ENCODE measurements around the gene CYTH1.
"Not testable (repeated sequence)": the region's sequence is repeated elsewhere in the genome, so short reads cannot be mapped to it uniquely, and the experiment has no call there.

The CYTH1 gene

DNA sequence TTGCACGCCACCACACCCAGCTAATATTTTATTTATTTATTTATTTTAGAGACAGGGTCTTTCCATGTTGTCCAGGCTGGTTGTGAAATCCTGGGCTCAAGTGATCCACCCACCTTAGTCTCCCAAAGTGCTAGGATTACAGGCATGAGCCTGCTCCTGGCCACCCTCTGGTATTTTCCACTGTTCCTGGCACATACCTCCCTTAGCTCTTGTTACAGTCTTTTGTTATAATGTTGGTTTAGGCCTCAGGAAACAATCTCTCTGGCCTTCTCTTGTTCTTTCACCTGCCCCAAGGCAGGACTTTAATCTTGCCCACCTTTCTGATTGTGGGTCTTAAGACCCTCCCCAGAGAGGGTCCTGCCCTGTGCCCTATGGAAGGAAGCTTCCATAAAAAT lies 3.6 kb upstream of the CYTH1 start:
- no peaks in the 10 kb centered on the region for H3K9me3 ChIP-seq (ENCODE audit: insufficient read depth, low read length)

DNA sequence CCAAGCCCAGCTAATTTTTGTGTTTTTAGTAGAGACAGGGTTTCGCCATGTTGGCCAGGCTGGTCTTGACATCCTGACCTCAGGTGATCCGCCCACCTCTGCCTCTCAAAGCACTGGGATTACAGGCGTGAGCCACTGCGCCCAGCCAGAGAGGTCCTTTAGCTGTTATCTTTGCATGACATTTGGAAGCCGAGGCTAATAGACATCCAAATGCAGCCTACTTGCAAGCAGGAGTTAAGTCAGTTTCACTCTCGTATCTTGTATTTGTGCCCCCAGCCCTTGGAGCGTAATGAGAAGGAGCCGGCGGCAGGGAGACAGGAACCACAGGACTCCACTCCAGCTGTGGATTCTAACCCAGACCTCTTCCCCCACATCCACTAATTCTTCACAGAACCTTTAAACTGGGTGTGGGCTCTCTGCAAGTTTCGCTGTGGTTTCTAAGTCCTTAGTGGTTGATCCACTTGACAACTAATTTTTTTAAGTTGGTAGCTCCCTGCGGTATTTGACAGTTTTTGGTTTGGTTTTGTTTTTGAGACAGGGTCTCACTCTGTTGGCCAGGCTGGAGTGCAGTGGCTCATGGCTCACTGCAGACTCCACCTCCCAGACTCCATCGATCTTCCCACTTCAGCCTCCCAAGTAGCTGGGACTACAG lies 3.1 kb upstream of the CYTH1 start:
- H3K9me3 ChIP-seq (ENCODE audit: insufficient read depth, low read length): no peaks in the 10 kb centered on the region
- DNase-seq (ENCODE audit: low read depth, low spot score): no peak
- no peak for TF ChIP-seq ZNF274 (IDR thresholded peaks at IDR 0.05; ENCODE audit: low read depth, low read length)
- H3K4me3 ChIP-seq (ENCODE audit: insufficient read length, low read depth): no peak overlapping the region
- no peak overlapping the region for H3K9ac ChIP-seq (ENCODE audit: insufficient read length, low read depth)
- H3K27me3 ChIP-seq (ENCODE audit: insufficient read depth, insufficient read length): no peaks in the 10 kb centered on the region
- peaks cover 13% of the 10 kb centered on the region for H3K4me1 ChIP-seq (ENCODE audit: insufficient read depth, insufficient read length)
- H3K36me3 ChIP-seq (ENCODE audit: insufficient read depth, insufficient read length, low read length): peaks cover 5% of the 10 kb centered on the region

More for the DNA sequence above, 3.6 kb upstream of the CYTH1 start:
- H3K4me3 ChIP-seq (ENCODE audit: insufficient read length, low read depth): no peak overlapping the region
- peaks cover 10% of the 10 kb centered on the region for H3K4me1 ChIP-seq (ENCODE audit: insufficient read depth, insufficient read length)
- H3K27me3 ChIP-seq (ENCODE audit: insufficient read depth, insufficient read length): no peaks in the 10 kb centered on the region
- TF ChIP-seq YY1 (IDR thresholded peaks at IDR 0.05; ENCODE audit: insufficient read depth, insufficient read length): no peak
- TF ChIP-seq SUZ12 (IDR thresholded peaks at IDR 0.05; ENCODE audit: extremely low read depth, insufficient read depth, insufficient read length): no peak
- TF ChIP-seq ZNF274 (IDR thresholded peaks at IDR 0.05; ENCODE audit: low read depth, low read length): no peak
- peaks cover 7% of the 10 kb centered on the region for H3K36me3 ChIP-seq (ENCODE audit: insufficient read depth, insufficient read length, low read length)
- no peak for DNase-seq (ENCODE audit: low read depth, low spot score)
- H3K9ac ChIP-seq (ENCODE audit: insufficient read length, low read depth): no peak overlapping the region

DNA sequence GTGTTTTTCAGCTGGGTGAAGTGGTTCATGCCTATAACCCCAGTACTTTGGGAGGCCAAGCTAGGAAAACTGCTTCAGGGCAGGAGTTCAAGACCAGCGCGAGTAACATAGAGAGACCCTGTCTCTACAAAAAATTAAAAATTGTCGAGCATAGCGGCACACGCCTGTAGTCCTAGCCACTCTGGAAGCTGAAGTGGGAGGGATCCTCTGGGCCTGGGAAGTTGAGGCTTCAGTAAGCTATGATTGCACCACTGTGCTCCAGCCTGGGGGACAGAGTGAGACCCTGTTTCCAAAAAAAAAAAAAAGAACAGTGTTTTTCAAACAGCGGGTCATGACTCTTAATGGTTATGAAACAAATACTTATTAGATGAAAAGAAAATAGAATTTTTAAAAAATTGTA lies 2.3 kb upstream of the CYTH1 start:
- Histone ChIP-seq H3K27me3 (ENCODE audit: insufficient read depth, insufficient read length) (no peaks in the 10 kb centered on the region), H3K4me3 (ENCODE audit: insufficient read length, low read depth) (no peak overlapping the region), H3K9me3 (ENCODE audit: insufficient read depth, low read length) (no peaks in the 10 kb centered on the region), H3K36me3 (ENCODE audit: insufficient read depth, insufficient read length, low read length) (peaks cover 5% of the 10 kb centered on the region), H3K9ac (ENCODE audit: insufficient read length, low read depth) (no peak overlapping the region), H3K4me1 (ENCODE audit: insufficient read depth, insufficient read length) (peaks cover 11% of the 10 kb centered on the region)
- TF ChIP-seq SUZ12 (IDR thresholded peaks at IDR 0.05; ENCODE audit: extremely low read depth, insufficient read depth, insufficient read length): no peak
- TF ChIP-seq YY1 (IDR thresholded peaks at IDR 0.05; ENCODE audit: insufficient read depth, insufficient read length): no peak
- no peak for TF ChIP-seq ZNF274 (IDR thresholded peaks at IDR 0.05; ENCODE audit: low read depth, low read length)
- no peak for DNase-seq (ENCODE audit: low read depth, low spot score)

DNA sequence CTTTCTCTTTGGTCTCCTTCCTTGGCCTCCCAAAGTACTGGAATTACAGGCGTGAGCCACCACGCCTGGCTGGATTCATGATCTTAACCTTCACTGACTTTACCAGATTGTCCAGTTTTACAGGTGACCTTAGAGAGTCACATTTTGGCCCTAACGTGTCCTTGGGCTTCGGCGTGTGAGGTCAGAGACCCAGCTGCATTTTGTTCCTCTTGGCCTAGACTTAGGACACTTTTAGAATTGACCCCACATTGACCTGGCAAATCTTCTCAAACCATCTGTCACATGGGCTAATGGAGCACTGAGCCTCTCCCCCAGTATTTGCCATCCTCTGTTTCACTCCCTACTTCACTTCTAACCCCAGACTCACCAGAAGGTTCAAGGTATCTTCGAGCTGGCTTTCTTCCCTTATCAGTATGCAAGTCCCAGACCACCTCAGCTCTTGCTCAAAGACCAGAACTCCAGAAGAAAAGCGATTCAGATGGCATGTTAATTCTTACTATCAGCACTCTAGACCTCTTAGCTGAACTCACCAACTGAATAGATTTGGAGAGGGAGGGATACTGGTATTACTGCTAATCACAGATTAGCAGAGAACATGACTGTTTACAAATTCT lies 1.7 kb upstream of the CYTH1 start:
- Histone ChIP-seq H3K36me3 (ENCODE audit: insufficient read depth, insufficient read length, low read length) (peaks cover 5% of the 10 kb centered on the region), H3K27me3 (ENCODE audit: insufficient read depth, insufficient read length) (no peaks in the 10 kb centered on the region), H3K4me1 (ENCODE audit: insufficient read depth, insufficient read length) (peaks cover 11% of the 10 kb centered on the region), H3K4me3 (ENCODE audit: insufficient read length, low read depth) (no peak overlapping the region), H3K9ac (ENCODE audit: insufficient read length, low read depth) (no peak overlapping the region), H3K9me3 (ENCODE audit: insufficient read depth, low read length) (no peaks in the 10 kb centered on the region)
- TF ChIP-seq YY1 (IDR thresholded peaks at IDR 0.05; ENCODE audit: insufficient read depth, insufficient read length) (no peak), SUZ12 (IDR thresholded peaks at IDR 0.05; ENCODE audit: extremely low read depth, insufficient read depth, insufficient read length) (no peak), ZNF274 (IDR thresholded peaks at IDR 0.05; ENCODE audit: low read depth, low read length) (no peak)
- no peak for DNase-seq (ENCODE audit: low read depth, low spot score)

DNA sequence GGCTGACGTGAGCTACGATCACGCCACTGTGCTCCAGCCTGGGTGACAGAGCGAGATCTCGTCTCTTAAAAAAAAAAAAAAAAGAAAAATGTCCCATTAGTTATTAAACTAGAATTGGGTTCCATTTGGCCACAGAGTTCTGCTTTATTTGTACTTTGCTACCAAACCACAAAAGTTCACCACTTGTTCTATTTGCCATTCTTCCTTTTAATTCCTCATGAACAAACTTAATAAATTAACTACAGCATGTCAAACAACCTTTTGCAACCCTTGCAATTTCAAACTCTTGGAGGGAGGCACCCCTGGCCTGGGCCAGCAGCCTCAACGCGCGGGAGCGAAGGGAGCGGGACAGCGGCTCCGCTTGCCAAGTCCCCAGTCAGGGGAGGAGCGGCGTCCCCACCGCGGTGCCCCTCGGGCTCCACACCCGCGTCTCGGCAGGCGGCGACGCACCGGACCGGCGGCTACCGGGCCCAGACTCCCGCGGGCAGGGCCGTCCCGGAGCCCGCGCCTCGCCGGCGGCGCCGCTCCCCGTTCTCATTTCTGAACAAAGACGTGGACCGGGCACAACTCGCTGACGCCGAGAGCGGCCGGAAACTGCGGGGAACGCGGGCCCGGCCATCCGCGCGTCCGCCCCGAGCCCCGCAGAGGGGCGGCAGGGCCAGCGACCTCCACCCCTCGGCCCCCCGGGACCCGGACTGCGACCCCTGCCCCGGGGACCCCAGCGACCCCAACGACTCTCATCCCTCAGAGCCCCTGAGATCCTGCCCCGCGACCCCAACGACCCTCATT lies 775 bp downstream of the CYTH1 start:
- H3K9ac ChIP-seq (ENCODE audit: insufficient read length, low read depth): peak overlapping the region; percentile 88
- TF ChIP-seq YY1 (IDR thresholded peaks at IDR 0.05; ENCODE audit: insufficient read depth, insufficient read length) (no peak), SUZ12 (IDR thresholded peaks at IDR 0.05; ENCODE audit: extremely low read depth, insufficient read depth, insufficient read length) (no peak), ZNF274 (IDR thresholded peaks at IDR 0.05; ENCODE audit: low read depth, low read length) (no peak)
- peaks cover 7% of the 10 kb centered on the region for H3K4me1 ChIP-seq (ENCODE audit: insufficient read depth, insufficient read length)
- DNase-seq (ENCODE audit: low read depth, low spot score): no peak
- H3K27me3 ChIP-seq (ENCODE audit: insufficient read depth, insufficient read length): no peaks in the 10 kb centered on the region
- H3K9me3 ChIP-seq (ENCODE audit: insufficient read depth, low read length): no peaks in the 10 kb centered on the region
- H3K4me3 ChIP-seq (ENCODE audit: insufficient read length, low read depth): peak overlapping the region; percentile 78
- H3K36me3 ChIP-seq (ENCODE audit: insufficient read depth, insufficient read length, low read length): no peaks in the 10 kb centered on the region

DNA sequence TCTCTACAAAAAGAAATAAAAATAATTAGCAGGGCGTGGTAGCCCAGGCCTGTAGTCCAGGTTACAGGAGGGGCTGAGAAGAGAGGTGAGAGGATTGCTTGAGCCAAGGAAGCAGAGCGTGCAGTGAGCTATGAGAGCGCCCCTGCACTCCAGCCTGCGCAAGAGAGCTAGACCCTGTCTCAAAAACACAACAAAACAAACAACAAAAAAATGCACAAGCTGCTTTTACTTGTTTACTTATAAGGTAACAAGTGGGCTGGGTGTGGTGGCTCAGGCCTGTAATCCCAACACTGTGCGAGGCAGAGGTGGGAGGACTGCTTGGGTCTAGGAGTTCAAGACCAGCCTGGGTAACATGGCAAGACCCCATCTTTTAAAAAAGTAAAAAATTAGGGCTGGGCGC lies 1.7 kb downstream of the CYTH1 start:
- no peaks in the 10 kb centered on the region for H3K9me3 ChIP-seq (ENCODE audit: insufficient read depth, low read length)
- H3K36me3 ChIP-seq (ENCODE audit: insufficient read depth, insufficient read length, low read length): no peaks in the 10 kb centered on the region
- H3K27me3 ChIP-seq (ENCODE audit: insufficient read depth, insufficient read length): no peaks in the 10 kb centered on the region
- TF ChIP-seq YY1 (IDR thresholded peaks at IDR 0.05; ENCODE audit: insufficient read depth, insufficient read length): no peak
- no peak for TF ChIP-seq ZNF274 (IDR thresholded peaks at IDR 0.05; ENCODE audit: low read depth, low read length)
- TF ChIP-seq SUZ12 (IDR thresholded peaks at IDR 0.05; ENCODE audit: extremely low read depth, insufficient read depth, insufficient read length): no peak
- H3K4me3 ChIP-seq (ENCODE audit: insufficient read length, low read depth): no peak overlapping the region
- no peak for DNase-seq (ENCODE audit: low read depth, low spot score)
- peaks cover 7% of the 10 kb centered on the region for H3K4me1 ChIP-seq (ENCODE audit: insufficient read depth, insufficient read length)
- H3K9ac ChIP-seq (ENCODE audit: insufficient read length, low read depth): peak overlapping the region; percentile 32

DNA sequence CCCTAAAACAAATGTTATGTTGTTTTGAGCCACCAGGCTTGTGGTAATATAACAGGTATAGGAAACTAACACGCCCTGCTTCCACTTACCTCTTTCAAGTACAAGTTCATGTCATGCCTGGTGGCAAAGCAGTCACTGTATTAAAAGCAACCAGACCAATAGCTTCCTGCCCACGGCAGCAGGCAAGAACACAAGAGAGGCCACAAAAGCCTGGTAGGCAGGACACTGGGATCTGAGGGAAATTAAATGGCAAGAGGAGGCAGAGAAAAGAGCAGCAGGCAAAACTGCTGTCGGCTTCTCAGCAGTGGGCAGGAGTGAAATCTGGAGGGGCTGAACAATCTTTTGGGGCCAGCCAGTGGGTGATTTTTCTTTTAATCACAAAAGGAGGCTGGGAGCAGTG lies 2.2 kb downstream of the CYTH1 start:
- peak overlapping the region; percentile 32 for H3K9ac ChIP-seq (ENCODE audit: insufficient read length, low read depth)
- H3K9me3 ChIP-seq (ENCODE audit: insufficient read depth, low read length): no peaks in the 10 kb centered on the region
- H3K4me1 ChIP-seq (ENCODE audit: insufficient read depth, insufficient read length): peaks cover 7% of the 10 kb centered on the region
- TF ChIP-seq YY1 (IDR thresholded peaks at IDR 0.05; ENCODE audit: insufficient read depth, insufficient read length) (no peak), SUZ12 (IDR thresholded peaks at IDR 0.05; ENCODE audit: extremely low read depth, insufficient read depth, insufficient read length) (no peak), ZNF274 (IDR thresholded peaks at IDR 0.05; ENCODE audit: low read depth, low read length) (no peak)
- DNase-seq (ENCODE audit: low read depth, low spot score): no peak
- no peaks in the 10 kb centered on the region for H3K36me3 ChIP-seq (ENCODE audit: insufficient read depth, insufficient read length, low read length)
- H3K4me3 ChIP-seq (ENCODE audit: insufficient read length, low read depth): no peak overlapping the region
- H3K27me3 ChIP-seq (ENCODE audit: insufficient read depth, insufficient read length): no peaks in the 10 kb centered on the region

DNA sequence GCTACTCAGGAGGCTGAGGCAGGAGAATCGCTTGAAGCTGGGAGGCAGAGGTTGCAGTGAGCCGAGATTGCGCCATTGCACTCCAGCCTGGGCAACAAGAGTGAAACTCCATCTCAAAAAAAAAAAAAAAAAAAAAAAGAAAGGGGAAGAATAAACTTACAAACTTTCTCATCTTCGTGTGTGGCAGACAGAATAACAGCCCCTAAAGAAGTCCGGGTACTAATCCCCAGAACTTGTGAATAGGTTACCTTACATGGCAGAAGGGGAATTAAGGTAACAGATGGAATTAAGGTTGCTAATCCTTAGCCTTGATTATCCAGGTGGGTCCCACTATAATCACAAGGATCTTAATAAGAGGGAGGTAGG lies 2.8 kb downstream of the CYTH1 start:
- not testable (repeated sequence) for H3K9me3 ChIP-seq (ENCODE audit: insufficient read depth, low read length); H3K27me3 ChIP-seq (ENCODE audit: insufficient read depth, insufficient read length); H3K4me1 ChIP-seq (ENCODE audit: insufficient read depth, insufficient read length); H3K4me3 ChIP-seq (ENCODE audit: insufficient read length, low read depth); H3K36me3 ChIP-seq (ENCODE audit: insufficient read depth, insufficient read length, low read length); H3K9ac ChIP-seq (ENCODE audit: insufficient read length, low read depth); DNase-seq (ENCODE audit: low read depth, low spot score)
